Measurements from ENCODE around the gene VASN.
"Not testable (repeated sequence)": the region's sequence is repeated elsewhere in the genome, so short reads cannot be mapped to it uniquely, and the experiment has no call there.

The VASN gene

DNA sequence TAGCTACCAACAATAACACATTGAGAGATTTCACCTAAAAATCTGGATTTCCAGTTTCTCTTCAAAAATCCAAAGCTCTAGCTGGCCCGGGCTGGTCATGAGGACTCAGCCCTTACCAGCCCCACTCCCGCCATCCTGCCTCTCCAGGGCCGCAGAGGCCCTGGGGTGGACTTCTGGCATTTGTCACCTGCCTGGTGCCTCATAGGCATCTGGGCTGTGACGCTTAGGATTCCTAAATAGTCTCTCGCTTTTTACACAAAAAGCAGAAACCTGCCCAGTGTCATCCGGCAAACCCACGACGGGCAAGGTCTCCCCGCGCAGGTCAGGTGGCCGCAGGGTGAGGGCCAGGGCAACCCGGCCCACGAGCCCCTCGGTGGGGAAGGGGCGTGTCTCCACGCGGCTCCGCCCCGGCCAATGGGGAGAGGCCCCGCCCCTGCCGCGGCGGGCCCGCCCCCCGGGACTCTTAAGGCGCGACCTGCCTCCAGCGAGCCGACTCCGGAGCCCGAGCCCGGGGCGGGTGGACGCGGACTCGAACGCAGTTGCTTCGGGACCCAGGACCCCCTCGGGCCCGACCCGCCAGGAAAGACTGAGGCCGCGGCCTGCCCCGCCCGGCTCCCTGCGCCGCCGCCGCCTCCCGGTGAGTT is at the start of gene VASN:
TSS of gene VASN (plus strand) at position 492 of the 644 bp plus-strand sequence. CDS start 9,030 bp downstream, outside the sequence.
- DNase-seq, result peak; percentile 73

DNA sequence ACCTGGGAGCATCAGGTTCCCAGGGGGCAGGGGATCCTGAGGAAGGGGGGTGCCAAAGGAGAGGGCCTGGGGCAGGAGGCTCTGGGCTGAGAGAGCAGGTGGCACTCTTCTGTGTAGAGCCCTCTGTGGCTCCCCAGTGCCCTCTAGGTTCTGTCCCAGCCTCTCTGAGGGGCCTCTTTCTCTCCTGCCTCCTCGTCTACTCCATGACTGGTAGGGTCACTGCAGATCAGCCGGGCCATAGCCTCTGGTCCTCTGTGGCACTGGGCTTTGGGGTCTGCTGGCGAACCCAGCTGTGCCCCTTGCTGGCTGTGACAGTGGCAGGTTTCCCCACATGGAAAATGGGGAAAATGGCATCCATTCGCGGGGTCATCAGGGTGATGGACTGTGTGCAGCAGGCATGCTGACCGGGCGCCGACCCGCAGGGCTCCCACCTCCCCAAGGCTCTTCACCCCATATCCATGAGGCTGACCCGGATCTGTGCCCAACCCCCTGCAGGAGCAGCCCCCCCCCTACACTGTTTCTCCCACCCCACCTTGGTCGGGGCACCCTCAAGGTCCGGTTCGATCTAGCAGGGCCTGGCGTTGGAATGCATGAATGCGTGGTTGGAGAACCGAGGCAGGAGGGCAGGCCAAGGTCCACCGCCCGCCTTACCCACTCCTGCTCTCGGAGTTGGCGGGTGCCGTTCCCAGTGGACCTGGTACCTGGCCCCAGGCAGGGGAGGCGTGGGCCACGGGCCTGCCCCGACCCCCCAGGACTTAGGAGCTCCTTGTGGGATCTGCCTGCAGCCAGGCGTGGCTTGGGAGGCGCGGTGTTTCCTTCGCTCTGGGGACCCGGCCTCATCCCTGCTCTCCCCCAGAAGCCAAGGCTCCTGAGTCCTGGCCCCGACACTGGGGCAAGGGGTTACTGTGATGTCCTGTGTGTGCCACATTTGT is 49.3 kb upstream of the VASN start:
- DNase-seq, result no peak

GRCh38 chr16:4323071-4323844 is 48.4 kb upstream of the VASN start:
- DNase-seq, result no peak

DNA sequence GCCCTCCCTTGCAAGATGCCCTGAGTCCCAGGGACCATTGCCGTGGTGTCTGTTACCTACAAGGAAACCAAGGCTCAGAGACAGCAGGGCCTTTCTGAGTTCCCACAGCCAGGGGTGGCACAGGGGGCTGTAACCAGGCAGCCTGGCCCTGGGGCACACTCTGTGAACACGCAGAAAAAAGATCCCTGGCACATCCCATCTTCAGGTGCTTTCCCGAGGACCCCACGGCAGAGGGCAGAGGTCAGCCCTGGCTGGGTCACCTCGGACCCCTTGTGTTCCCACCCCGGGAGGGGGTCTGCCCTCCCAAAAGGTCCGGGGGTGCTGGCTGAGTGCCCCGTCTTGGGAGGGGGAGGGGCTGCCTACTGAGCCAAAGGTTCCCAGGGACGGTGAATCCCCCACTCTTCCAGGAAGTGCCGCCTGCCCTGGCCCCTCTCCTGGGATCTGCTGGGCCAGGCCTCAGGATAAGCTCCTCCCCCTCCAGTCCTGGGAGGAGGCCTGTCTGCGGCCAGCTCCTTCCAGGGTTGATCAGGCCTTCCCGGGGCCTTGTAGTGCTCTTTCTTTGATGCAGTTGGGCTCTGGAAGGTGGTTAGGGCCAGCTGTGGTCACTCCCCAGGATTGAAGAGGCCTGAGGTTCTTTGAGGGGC is 47.7 kb upstream of the VASN start:
- no peak for DNase-seq

DNA sequence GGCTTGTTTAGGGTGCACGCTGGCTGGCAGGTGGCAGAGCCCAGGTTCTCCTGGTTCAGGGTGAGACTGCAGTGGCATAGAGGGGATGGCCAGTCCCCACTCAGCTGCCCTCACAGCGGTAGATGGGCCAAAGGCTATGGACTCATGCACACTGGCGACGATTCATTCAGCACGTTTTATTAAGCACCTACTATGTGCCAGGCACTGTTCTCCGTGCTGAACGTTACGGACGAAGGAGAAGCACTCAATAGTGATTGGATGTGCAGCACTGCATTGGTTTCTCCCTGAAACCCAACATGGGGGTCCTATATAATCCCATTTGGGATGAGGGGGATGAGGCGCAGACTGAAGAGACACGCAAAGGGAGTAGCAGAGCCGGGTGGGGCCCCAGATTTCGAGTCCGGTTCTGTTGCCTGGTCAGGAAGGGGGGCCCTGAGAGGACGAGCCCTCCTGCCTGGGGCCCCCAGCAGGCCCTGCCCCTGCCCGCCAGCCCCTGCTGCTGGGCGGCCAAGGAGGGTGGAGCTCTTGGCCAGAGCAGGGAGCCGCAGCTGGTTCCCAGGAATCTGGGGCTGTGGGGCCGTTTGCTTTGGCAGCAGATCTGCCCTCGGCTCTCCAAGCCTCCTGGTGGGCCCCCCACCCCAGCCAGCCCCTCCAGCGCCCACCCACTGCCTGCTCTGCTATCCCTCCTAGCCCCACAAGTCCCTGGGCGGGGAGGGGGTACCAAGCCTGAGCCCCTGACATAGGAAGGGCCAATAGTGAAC is 47.0 kb upstream of the VASN start:
- DNase-seq, result no peak

DNA sequence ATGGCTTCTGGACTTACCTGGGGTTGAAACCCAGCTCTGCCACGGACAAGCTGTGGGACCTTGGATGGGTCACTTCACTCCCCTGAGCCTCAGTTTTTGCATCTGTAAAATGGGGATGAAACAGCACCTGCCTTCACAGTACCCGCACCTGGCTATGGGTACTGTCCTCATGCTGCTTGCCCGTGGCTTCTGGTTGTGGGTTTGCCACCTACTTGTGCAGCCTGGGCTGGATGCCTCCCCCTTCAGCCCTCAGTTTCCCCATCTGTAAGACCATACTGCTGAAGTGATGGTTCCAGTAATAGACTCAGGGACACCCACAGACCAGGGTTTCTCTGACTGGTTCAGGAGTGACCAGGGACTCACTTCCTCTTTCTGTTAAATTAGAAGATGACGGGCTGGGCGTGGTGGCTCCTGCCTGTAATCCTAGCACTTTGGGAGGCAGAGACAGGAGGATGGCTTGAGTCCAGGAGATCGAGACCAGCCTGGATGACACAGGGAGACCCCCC is 46.3 kb upstream of the VASN start:
- no peak for DNase-seq

GRCh38 chr16:4327386-4328045 is 44.1 kb upstream of the VASN start:
- no peak for DNase-seq

GRCh38 chr16:4328046-4328781 is 43.4 kb upstream of the VASN start:
- peak; percentile 59 for DNase-seq

GRCh38 chr16:4328782-4329775 is 42.6 kb upstream of the VASN start:
- no peak for DNase-seq

GRCh38 chr16:4330277-4330874 is 41.3 kb upstream of the VASN start:
- peak; percentile 77 for DNase-seq

- DNase-seq, result no peak
Observed at GRCh38 chr16:4332083-4332482, 39.6 kb upstream of the VASN start.

- no peak for DNase-seq
Observed at GRCh38 chr16:4332623-4333307, 38.9 kb upstream of the VASN start.

- no peak for DNase-seq
Observed at GRCh38 chr16:4333308-4333638, 38.4 kb upstream of the VASN start.

GRCh38 chr16:4333714-4334113 is 37.9 kb upstream of the VASN start:
- not testable (repeated sequence) for DNase-seq

DNA sequence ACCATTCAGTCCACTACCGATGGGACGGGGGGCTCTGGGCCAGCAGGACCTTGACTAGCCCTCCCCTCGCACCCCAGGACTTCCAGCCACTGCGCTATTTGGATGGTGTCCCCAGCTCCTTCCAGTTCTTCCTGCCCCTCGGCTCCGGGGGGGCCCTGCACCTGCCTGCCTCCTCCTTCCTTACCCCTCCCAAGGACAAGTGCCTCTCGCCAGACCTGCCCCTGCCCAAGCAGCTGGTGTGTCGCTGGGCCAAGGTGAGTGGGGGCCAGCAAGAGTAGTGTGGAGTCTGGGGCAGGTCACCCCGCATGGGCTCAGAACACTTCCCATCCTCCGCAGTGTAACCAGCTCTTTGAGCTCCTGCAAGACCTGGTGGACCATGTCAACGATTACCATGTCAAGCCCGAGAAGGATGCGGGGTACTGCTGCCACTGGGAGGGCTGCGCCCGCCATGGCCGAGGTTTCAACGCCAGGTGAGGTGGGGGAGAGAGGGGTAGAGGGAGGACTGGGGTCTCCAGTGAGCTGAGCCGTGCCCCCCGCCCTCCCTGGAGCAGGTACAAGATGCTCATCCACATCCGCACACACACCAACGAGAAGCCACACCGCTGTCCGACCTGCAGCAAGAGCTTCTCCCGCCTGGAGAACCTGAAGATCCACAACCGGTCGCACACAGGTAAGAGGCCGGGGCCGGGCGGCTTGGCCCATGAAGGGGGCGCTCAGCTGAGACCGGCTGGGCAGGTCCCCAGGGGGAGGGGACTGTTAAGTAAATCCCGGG is 36.7 kb upstream of the VASN start:
- DNase-seq, result no peak

DNA sequence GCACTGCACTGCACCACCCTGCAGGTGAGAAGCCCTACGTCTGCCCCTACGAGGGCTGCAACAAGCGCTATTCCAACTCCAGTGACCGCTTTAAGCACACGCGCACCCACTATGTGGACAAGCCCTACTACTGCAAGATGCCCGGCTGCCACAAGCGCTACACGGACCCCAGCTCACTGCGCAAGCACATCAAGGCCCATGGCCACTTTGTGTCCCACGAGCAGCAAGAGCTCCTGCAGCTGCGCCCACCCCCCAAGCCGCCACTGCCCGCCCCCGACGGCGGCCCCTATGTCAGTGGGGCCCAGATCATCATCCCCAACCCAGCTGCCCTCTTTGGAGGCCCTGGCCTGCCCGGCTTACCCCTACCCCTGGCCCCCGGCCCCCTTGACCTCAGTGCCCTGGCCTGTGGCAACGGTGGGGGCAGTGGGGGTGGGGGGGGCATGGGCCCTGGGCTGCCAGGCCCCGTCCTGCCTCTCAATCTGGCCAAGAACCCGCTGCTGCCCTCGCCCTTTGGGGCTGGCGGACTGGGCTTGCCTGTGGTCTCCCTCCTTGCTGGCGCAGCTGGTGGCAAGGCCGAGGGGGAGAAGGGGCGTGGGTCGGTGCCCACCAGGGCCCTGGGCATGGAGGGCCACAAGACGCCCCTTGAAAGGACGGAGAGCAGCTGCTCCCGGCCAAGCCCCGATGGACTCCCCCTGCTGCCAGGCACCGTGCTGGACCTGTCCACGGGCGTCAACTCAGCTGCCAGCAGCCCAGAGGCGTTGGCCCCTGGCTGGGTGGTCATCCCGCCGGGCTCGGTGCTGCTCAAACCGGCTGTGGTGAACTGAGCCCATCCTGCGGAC is 34.7 kb upstream of the VASN start:
- DNase-seq, result no peak
